Measurements from ENCODE around the gene PIP4K2A.

- TF ChIP-seq POLR2A (IDR thresholded peaks at IDR 0.05) (no peak), POLR2AphosphoS5 (IDR thresholded peaks at IDR 0.05) (no peak), CTCF (IDR thresholded peaks at IDR 0.05) (no peak)
These were observed 102.1 kb downstream of the PIP4K2A start for GRCh38 chr10:22612318-22612717.

Data from suprapubic skin (tissue), 4 donors.